ENCODE results near the gene FAHD2A.
"Not testable (repeated sequence)": the region's sequence is repeated elsewhere in the genome, so short reads cannot be mapped to it uniquely, and the experiment has no call there.

FAHD2A gene

DNA sequence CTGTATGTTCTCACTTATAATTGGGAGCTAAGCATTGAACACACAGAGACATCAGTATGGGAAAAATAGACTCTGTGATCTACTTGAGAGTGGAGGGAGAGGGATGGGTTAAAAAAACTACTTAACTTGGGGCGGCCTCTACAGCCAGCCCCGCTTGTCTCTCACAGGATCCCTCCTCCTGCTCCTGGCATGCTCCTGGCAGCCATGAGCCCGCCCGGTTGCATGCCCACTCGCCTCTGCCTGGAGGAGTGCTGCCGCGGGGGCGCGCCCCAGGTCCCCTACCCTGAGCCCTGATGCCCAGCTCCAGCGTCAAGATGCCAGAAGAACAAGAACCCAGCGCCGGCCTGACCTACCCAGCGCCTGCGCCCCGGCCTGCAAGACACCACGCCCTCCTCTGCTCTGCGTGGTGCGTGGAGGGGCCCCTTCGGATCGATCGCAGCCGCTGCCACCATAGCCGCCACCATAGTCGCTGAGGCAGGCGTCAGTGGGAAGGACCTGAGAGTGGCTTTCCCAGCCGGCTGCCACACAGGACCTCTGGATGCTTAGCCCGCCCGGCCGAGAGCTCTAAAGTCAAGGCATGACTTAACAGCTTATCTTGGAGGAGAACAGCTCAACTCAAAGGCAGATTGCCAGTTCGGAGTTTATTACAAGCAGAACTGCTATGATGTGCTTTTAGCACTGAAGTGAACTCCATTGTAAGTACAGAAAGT lies 32.8 kb downstream of the FAHD2A start:
- DNase-seq (ENCODE audit: low spot score): not testable (repeated sequence)

DNA sequence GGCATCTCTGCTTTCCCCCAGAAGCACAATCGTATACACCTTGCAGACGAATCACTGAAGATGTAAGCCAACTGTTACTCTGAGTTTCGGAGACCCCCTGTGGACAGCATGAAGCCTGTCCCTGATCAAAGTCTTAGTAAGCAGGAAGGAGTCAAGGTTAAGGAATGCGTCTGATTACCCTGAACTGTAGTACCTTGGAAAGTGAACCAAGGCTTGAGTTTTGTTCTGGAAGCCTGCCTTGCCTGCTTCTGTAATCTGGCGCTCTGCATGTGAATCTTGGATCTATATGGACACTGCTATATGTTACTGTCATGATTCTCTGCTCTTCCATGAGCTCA lies 33.3 kb downstream of the FAHD2A start:
- DNase-seq (ENCODE audit: low spot score): not testable (repeated sequence)

DNA sequence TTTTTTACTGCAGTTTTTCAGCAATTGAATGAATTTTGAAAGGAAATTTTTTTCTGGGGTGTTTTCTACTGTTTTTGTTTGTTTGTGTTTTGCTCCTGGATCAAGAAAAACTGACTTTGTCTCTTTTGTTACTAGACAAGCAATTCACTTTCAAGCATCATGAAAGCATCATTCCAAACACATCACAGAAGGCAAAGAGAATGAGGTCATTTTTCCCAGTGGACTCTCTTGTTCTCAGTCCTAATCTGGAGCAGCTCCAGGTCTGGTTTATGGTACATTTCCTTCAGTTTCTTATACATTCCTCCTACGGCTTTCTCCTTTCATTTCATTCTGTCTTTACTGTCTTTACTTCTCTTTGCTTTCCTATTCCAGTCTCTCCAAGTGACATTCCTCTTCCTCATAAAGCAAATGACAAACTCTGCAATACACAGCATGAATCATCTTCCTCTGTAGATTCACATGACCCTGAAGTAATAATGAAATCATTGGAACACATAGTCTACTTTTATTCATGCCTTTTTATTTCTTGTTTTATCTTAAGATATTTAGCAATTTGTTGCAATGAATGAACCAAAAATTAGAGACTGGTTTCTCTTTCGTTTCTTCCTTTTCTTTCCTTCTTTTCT lies 40.1 kb downstream of the FAHD2A start:
- not testable (repeated sequence) for DNase-seq (ENCODE audit: low spot score)

DNA sequence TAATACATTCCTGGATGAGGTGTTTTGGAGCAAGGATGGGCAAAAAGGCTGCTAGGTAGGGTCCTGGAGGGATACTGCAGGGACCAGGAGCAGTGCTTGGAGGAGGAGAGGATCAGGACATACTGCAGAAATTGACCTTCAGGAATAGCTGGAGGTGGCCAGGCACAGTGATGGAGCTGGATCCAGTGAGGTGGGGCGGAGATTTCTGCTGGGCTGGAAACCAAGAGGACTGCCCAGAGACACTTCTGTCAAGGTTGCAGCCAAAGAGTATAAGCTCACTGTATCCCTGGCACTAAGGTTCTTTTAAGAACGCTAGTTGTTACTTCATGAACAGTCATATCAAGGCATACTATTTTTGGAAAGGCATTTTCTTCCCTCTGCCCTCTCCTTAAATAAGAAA lies 42.8 kb downstream of the FAHD2A start:
- DNase-seq (ENCODE audit: low spot score): not testable (repeated sequence)

DNA sequence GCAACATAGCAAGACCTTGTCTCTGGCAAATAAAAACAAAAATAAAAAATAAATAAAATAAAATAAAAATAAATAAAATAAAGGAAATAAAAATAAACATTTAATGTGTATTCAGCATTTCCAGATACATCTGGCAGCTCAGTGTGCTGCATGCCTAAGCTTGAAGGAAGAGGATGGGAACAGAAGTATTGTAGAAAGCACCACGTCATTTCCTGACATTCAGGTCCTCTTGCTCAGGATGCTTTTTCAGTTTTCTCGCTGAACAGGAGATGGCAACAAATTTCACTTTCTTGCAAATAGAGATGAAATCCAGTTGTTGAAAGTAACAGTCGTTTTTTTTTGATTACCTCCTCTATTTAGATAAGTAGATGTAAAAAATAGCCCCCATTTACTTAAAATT lies 60.8 kb downstream of the FAHD2A start:
- DNase-seq (ENCODE audit: low spot score): not testable (repeated sequence)
